NCI-H2171 treated with DMSO at 0.1 percent for 48 hours (cell line): ENCODE results near the gene SEC14L2.
"Not testable (repeated sequence)": the region's sequence is repeated elsewhere in the genome, so short reads cannot be mapped to it uniquely, and the experiment has no call there.

ENCODE experiments used
- DNase-seq: peaks from one replicate; lab custom pipeline; 2025; lab: John Stamatoyannopoulos, UW

SEC14L2 gene

DNA sequence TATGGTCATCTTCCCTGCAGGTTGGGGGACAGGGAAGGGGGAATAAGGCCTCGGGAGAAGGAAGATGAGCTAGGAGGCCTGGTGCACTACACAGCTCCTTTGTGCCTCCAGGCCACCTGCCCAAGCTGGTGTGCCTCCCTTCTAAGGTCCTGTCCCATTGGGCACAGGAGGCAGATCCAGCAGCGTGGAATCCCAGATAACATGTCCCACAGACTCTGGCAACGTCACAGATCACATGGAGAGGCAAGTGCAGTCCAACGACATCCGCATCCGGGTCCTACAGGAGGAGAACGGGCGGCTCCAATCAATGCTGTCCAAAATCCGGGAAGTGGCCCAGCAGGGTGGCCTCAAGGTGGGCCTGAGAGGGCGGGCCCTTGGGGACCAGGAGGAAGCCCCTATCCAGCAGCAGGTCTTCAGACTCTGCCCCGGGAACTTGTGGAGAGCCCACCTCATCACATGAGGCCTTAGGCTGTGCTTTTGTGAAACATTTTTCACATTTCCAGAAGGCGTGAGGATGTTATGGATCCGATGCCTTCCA, 21.4 kb upstream of the SEC14L2 start:
- DNase-seq = no peak

DNA sequence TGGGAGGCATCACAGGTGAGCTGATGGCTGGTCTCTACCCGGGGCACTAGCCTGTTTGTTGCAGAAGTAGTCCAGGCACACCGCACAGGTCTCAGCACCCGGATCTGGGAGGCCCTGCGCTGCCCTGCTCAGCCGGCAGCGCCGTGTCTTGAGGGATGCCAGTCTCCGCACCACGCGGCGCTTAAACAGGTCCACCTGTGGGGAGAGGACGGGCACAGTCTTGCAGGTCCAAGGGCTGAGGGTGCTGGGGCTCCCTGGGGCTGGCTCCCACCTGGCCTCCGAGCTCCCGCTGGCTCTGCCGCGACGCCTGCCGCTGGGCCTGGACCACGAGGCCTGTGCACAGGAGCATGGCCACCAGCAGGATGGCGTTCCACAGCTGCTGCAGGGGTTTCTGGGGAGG, 16.8 kb upstream of the SEC14L2 start:
- DNase-seq = no peak

DNA sequence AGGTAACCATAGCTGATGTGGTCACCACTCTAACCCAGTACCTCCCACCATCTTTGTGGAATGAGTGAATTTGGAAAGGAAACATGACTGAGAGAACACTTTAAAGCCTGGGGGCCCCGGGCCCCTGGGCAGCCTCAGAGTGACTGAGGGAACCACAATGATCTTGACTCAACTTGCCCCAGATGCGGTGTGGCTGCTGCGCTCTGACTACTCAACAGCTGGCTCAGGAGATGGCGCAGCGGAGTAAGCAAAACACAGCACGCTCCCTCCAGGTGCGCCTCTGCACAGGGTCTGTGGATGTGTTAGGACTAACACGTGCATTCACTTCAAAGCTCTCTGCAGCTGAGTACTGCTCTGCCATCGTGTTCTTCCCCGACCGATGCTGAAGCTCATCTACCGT, 15.6 kb upstream of the SEC14L2 start:
- no peak for DNase-seq

DNA sequence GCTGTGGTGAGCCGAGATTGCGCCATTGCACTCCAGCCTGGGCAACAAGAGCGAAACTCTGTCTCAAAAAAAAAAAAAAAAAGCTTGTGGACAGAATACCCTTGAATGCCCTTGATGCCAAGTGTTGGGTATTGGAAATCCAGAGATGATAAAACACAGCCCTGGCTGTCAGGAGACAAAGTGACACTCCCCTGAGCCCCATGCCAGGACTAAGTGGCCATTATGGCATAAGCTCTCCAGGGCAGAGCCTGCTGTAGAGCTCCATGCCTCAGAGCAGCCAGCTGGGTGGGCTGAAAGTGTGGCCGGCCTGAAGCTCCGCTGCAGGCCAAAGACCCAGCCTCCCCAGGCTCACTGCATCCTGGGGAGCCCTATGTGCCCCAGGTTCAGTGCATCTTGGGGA, 14.5 kb upstream of the SEC14L2 start:
- no peak for DNase-seq

DNA sequence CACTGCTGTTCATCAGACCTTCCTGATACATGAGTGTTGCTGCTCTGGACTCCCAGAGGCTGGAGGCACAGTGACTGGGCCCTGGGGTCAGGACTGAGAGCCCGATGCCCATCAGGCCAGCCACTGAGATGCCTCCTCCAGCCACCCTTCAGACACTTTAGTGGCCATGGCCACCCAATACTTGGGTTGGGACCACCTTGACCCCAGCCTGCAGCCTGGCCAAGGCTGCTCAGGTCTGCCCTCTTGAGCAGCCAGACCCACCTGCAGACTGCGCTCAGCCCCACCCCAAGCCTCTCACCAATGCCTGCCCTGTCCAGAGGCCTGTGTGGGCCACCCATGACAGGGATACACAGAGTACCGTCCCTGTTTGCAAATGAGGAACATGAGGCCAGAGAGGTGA, 13.8 kb upstream of the SEC14L2 start:
- no peak for DNase-seq

DNA sequence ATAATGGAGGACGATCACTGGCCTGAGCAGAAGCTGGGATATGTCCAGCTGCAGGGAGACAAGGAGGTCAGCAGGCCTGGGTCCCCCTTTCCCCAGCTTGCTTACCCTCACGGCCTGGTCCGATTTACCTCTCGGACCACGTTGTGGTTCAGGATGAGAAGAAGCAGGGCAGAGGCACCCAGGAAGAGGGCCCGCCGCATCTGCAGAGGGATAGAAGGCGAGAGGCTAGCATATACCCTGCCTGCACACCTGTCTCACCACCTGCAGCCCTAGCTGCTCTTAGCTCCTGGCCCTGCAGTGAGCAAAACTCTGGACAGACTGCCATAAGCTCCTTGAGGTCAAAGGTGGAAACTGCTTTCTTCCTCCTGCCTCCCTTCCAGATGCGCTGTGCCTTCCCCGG, 10.9 kb upstream of the SEC14L2 start:
- DNase-seq = no peak

DNA sequence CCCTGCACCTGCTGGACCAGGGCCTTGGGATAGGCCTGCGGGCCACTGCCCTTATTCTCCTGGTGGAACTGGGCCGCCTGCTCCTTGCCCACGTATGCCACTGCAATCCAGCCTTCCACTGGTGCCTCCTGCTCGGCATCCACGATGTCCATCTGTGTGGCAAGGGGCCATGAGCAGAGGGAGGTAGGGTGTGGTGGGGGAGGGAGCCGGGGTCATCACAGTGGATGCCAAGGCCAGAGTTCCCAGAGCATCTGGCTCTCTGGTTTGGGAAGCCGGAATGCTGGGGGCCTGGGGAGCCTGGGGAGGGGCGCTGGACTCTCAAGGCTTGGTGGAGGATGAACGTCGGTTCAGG, 10.2 kb upstream of the SEC14L2 start:
- DNase-seq = no peak

DNA sequence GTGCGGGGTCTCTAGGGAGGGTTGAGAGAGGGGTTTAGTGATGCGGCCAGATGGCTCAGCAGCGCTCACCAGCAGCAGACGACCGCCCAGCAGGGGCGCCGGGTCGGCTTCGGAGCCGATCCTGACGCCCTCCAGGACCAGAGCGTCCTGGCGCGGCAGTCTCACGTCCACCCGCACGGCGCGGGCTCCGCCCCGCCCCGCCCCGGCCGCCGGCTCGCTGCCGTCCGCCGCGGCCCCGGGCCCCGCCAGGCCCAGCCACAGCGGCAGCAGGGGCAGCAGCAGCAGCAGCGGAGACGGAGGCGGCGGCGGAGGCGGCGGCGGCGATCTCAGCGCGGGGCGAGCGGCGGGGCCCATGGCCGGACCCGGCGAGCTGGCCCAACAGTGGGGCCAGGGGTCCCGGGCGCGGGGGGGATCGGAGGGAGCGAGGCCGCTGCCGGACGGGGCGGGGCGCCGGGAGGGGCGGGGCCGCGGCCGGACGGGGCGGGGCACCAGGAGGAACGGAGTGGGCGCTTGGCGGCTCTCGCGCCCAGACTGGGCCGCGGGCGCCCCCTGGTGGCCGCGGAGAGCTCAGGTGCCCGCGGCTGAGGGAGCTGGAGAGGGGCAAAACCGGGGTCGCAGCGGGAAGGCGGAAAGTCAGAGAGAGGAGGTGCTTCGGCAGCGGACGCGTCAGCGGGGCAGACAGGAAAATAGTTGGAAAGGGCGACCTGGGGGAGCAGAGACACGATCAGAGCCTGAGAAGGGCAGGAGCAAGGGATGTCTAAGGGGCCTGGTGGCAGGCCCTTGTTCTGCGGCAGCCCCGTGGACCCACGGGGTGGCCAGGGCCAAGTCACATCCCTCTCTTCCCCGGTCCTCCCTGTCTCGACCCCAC, 9.6 kb upstream of the SEC14L2 start, which contains the start of gene RNF215:
Gene RNF215, minus strand, starts transcription at position 452 of the 868 bp plus-strand sequence. Its CDS starts 98 bp downstream, at position 354.
- DNase-seq = peak; percentile 77

DNA sequence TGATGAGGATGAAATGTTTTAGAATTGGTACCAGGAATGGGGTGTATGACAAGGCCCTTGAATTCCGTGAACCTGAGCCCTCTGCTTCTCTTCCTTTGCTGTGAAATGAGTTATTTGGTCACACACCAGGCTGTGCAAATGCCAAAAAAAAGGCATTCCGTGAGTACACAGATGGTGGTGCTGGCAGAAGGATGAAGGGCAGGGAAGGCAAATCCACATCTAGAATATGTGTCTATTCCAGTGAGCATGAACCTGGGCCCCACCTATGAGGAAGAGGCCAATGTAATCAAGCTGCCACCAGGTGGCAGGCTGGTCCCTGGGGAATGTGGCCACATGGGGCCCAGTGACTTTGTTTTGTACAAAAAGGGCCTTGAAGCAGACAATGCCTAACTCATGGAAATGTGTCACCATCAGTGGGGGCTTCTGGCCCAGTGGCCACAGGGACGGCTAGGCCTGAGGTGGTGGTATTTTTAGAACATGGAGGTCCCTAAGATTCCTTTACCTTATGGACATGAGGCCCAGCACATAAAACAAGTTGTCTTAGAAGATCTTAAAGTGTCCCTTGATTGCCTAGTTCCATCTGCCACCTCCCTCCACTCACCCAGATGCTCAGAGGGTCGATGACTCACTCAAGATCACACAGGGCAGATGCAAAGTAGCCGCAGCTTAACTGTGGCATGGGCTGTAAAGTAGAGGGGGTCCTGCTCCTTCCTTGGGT, 5.7 kb upstream of the SEC14L2 start:
- peak; percentile 73 for DNase-seq

DNA sequence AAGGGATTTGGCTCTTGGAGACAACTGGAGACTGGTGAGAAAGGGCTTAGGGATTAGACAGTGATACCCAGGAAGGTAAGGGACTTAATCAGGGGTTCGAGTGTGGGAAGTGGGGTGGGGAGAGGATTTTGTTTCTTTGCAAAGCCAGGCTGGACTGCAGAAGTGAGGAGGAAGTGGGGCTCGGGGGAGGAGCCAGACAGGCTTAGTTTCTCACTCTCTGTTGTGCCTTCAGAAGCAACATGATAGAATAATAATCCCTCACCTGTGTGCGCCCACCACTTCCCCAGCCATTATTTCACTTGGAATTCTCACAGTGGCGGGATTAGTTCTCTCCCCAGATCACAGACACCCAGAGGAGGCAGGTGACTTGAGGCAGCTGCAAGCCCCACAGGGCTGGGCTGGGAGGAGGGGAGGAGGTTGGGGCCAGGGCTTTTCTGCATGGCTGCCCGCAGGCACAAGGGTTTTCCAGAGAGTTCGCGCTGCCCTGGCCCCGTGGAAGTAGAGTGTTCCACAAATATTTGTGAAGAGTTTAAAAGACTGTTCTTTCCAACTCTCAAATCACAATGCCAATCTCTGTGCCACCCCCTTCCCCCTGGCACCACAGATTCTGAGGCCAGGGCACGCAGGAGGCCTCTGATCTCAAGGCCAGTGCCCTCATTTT, 4.0 kb upstream of the SEC14L2 start:
- DNase-seq = no peak

DNA sequence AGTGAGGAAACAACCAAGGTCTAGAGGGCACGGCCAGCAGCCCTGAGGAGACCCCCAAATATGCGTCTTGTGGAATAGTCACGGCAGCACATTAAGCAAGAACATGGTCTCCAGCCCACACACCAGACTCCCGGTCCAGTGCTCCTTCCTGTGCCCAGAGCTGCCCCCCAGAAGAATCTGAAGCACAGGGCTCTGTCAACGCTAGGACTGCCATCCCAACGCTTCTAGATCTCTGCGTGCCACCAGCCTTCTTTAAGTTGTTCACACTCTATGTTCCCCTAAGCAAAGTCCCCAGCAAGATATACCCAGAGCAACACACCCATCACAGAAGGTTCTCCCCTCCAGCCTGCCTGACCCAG, 3.5 kb upstream of the SEC14L2 start:
- no peak for DNase-seq

DNA sequence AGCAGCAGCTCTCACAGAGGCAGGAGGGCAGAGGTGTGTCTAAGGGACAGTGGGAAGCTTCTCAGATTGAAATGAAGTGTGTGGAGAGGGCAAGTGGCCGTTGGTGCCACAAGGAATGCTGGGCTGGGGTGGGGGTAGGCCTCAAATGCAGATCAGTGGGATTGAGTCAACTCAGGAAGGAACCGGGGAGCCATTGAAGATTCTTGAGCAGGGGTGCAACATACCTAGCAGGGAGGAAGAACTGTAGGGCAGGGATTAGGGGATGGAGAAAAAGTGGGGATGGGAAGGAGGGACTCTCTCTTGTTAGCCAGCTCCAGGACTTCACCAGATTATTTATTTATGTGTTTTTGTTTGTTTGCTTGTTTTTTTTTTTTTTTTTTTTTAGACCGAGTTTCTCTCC, 2.9 kb upstream of the SEC14L2 start:
- DNase-seq = no peak

DNA sequence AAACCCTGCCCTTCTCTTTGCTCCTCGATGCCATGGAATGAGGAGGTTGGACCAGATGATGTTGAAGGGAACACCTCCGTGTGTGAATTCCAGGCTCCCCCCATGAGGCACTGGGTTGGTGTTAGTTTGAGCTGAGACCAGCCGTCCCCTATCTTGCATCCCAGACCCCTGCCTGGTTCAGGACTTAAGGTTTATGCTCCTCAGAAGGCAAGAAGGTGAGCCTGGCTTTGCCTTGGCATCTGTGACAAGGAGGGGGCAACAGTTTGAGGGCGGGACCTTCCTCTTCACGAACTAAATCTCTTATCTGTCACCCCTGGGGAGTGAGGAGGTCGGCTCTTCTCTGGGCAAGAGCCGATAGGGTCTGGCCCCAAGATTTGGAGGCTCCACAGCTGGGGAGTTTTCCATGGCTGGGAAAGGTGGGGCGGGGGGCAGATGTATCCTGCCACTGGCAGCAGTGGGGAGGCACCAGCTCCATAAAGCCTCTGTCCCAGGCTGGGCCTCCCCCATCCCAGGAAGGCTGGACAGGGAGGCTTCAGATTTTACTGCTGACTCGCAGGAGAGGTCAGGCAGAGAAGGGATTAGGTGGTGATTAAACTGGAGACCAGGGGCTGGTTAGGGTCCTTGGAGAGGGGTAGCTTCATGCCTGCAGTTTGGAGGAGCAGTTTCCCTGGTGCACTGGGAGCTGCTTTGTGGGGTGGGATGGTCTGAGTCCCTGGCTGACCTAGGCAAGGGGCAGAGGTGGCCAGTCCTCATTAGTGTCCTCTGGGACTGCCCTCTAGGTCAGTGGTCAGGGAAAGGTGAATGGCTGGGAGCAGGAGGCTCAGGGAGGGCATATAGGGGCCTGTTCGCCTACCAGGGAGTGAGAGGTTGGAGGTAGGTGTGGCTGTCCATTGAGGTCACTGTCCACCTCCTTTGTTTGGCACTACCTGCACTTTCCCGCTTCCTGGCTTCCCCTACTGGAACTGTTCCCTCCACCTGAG, 1.1 kb downstream of the SEC14L2 start:
- DNase-seq = no peak

DNA sequence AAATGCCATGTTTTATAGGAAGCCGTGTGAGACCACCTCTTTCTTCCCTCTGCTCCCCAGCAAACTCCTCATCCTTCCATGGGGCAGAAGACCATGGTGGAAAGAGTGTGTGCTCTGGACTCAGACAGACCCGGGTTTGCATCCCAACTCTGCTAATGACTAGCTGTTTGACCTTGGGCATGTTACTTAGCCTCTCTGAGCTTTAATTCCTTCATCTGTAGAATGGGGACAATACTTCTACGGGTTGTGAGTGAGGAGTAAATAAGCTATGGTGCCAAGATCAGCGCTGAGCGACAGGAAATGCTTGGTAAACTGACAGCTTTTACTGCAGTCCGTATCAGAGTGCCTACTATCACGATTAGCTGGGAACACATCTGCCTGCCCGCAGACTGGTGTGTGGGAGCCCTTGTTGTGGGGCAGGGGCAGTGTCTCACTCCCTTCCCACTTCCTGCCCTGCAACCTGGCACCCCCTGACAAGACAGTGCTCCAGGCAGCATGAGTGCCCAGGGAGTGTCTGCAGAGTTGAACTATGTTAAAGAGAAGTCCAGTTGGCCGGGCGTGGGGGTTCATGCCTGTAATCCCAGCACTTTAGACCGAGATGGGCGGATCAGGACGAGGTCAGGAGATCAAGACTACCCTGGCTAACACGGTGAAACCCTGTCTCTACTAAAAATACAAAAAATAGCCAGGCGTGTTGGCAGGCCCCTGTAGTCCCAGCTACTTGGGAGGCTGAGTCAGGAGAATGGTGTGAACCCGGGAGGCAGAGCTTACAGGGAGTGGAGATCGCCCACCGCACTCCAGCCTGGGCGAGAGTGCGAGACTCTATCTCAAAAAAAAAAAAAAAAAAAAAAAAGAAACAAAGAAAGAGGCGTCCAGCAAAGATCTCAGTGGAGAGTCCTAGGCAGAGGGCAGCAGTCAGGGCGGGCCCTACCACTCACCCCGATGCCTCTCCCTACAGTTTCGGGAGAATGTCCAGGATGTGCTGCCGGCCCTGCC, 2.2 kb downstream of the SEC14L2 start:
- no peak for DNase-seq

DNA sequence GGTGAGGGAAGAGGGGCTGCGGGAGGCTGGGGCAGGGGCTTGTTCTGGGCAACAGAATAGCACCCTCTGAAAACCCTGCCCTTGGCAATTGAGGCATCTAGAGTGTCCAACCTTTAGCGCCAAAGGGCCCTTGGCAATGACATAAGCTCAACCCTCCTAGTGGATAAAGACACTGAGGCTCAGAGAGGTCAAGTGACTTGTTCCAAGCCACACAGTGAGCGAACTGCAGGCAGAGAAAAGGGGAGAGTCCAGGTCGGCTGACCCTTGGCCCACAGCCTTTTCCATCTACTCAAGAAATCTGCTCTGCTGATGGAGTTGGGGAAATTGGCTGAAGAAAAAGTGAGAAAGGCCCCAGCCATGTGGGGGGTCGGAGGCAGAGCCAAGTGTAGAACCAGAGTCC, 2.9 kb downstream of the SEC14L2 start:
- DNase-seq = no peak

DNA sequence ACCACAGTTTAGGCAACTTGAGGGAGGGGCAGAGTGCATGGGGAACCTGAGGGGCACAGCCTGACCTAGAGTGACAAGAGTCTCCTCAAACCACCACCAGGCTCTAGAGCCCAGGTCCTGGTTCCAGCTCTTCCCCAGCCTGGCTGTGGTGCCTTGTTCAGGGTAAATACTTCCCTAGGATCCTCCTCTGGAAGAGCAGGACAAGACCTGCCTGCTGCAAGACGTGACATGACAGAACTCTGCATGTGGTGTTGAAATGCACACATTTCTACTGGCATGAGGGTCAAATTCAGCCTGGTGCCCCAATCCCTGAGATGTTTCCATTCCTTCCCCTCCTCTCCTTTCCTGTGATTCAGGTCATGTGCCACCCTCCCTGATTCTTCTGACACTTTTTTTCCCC, 3.3 kb downstream of the SEC14L2 start:
- DNase-seq = peak; percentile 11

DNA sequence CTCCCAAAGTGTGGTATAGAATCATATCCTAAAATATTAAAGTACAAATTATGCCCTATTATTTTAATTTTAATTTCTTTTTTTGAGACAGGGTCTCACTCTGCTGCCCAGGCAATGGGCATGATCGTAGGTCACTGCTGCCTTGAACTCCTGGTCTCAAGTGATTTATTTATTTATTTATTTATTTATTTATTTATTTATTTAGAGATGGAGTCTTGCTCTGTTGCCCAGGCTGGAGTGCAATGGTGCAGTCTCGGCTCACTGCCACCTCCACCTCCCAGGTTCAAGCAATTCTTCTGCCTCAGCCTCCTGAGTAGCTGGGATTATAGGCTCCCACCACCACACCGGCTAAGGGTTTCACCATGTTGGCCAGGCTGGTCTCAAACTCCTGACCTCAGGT, 4.2 kb downstream of the SEC14L2 start:
- DNase-seq = not testable (repeated sequence)

DNA sequence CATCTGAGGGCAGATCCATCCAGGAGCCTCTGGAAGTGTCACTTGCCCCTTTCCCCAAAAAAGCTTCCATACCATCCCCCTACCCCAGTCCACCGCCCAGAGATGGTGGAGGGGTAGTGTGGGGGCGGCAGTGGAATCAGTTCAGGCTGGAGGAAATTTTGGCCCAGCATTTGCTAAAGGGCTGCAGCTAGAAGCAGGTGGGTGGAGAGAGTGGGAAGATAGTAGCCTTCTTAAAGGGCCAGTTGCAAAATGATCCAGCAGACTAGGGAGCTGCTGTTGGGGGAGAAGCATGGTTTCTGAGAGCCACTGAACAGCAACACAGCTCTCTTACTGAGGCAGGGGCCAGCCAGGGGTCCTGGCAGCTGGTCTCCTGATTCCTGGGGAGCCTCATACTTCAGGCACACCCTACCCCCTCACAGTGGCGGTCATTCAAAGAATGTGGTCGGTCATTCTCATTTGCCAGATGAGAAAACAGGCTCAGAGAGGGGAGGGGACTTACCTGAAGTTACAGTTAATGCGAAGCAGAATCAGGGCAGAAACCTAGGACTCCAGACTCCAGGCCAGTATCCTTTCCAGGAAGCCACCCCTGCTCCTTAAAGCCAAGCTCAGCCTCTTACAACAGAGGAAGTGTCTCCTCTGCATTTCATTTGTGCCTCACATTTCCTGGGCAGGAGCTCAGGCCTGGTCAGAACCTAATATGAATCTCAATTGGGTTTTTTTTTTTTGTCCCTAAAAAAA, 5.4 kb downstream of the SEC14L2 start:
- DNase-seq = no peak

DNA sequence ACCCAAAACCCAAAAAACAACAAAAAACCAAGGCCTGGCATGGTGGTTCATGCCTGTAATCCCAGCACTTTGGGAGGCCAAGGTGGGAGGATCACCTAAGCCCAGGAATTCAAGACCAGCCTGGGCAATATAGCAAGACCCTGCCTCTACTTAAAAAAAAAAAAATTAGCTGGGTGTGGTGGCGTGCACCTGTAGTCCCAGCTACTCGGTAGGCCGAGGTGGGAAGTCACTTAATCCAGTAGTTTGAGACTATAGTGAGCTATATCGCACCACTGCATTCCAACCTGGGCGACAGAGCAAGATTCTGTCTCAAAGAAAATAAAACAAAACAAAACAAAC, 5.9 kb downstream of the SEC14L2 start:
- DNase-seq = not testable (repeated sequence)

DNA sequence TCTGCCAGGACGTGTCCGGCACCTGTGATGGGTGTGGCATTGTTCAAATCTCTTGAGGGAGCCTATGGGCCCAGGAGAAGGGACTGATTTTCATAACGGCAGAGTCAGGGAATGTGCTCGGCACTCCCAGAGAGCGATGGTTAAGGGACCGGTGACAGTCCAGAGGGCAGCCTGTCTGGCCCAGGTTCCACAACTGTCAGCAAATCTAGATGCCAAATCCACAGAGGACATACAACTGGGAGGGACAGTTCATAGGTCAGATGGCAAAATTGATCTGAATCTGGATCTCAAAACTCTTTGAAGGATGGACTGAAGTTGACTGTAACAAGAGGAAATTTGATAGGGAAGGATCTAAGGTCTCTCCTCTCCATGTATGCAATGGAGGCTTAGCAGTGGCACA, 7.5 kb downstream of the SEC14L2 start:
- no peak for DNase-seq
